ENCODE results near the gene TCEA2. TPM values are rescaled to one million over a fixed set of nuclear protein-coding genes. Genes with fewer than 3 reads are reported as not detected.

The TCEA2 gene
- total RNA-seq, 2 experiments from 2014 or later = 36.4 to 71.2 TPM

- Histone ChIP-seq H3K27ac (ENCODE audit: low read depth, low read length, poor library complexity, severe bottlenecking) (no peak overlapping the region), H3K4me1 (ENCODE audit: insufficient read depth, low read length, poor library complexity, severe bottlenecking) (peaks cover 4% of the 10 kb centered on the region), H2AFZ (ENCODE audit: low read length) (no peak overlapping the region), H3K36me3 (ENCODE audit: insufficient read depth, low read length) (no peaks in the 10 kb centered on the region), H3K4me3 (ENCODE audit: low read depth, low read length, poor library complexity, severe bottlenecking) (no peak overlapping the region), H3K9me3 (ENCODE audit: low read length) (no peaks in the 10 kb centered on the region), H4K20me1 (ENCODE audit: insufficient read depth, low read length) (no peaks in the 10 kb centered on the region), H3K79me2 (ENCODE audit: insufficient read depth, low read depth, low read length) (no peaks in the 10 kb centered on the region), H3K9me2 (ENCODE audit: insufficient read depth, low read length) (no peaks in the 10 kb centered on the region), H3K4me2 (ENCODE audit: low read length) (no peak overlapping the region)
- intact Hi-C loops (cut with micrococcal nuclease; ENCODE audit: unreplicated experiment) = no loop called here
- BruUV-seq (replicated peaks) = no TSS peak
- TF ChIP-seq EZH2phosphoT487 (IDR thresholded peaks at IDR 0.05; ENCODE audit: borderline replicate concordance, low read depth, low read length) = no peak
- TF ChIP-seq CTCF (conservative IDR thresholded peaks at IDR 0.05; ENCODE audit: low read length) = no peak
- ChIA-PET CTCF (ENCODE audit: unreplicated experiment) (no interaction called here), POLR2A (no interaction called here)
- no peak for DNase-seq (ENCODE audit: low spot score)
Measured at GRCh38 chr20:64093013-64093503, 30.1 kb downstream of the TCEA2 start.

GRCh38 chr20:64095455-64095854 lies 32.5 kb downstream of the TCEA2 start:
- Histone ChIP-seq H3K4me1 (ENCODE audit: insufficient read depth, low read length, poor library complexity, severe bottlenecking) (peaks cover 17% of the 10 kb centered on the region), H3K79me2 (ENCODE audit: insufficient read depth, low read depth, low read length) (no peaks in the 10 kb centered on the region), H3K4me3 (ENCODE audit: low read depth, low read length, poor library complexity, severe bottlenecking) (no peak overlapping the region), H4K20me1 (ENCODE audit: insufficient read depth, low read length) (no peaks in the 10 kb centered on the region), H3K9me2 (ENCODE audit: insufficient read depth, low read length) (no peaks in the 10 kb centered on the region), H3K9me3 (ENCODE audit: low read length) (no peaks in the 10 kb centered on the region), H3K27ac (ENCODE audit: low read depth, low read length, poor library complexity, severe bottlenecking) (no peak overlapping the region), H3K4me2 (ENCODE audit: low read length) (no peak overlapping the region), H3K36me3 (ENCODE audit: insufficient read depth, low read length) (no peaks in the 10 kb centered on the region), H2AFZ (ENCODE audit: low read length) (no peak overlapping the region)
- intact Hi-C loops (cut with micrococcal nuclease; ENCODE audit: unreplicated experiment) = no loop called here
- DNase-seq (ENCODE audit: low spot score) = no peak
- ChIA-PET POLR2A (no interaction called here), CTCF (ENCODE audit: unreplicated experiment) (no interaction called here)
- BruUV-seq (replicated peaks) = no TSS peak
- TF ChIP-seq CTCF (conservative IDR thresholded peaks at IDR 0.05; ENCODE audit: low read length) = no peak

GRCh38 chr20:64095927-64096326 lies 32.9 kb downstream of the TCEA2 start:
- DNase-seq (ENCODE audit: low spot score) = no peak
- BruUV-seq (replicated peaks) = no TSS peak
- TF ChIP-seq EZH2phosphoT487 (IDR thresholded peaks at IDR 0.05; ENCODE audit: borderline replicate concordance, low read depth, low read length) (no peak), CTCF (conservative IDR thresholded peaks at IDR 0.05; ENCODE audit: low read length) (no peak)
- H3K4me3 ChIP-seq (ENCODE audit: low read depth, low read length, poor library complexity, severe bottlenecking) = no peak overlapping the region
- no peaks in the 10 kb centered on the region for H4K20me1 ChIP-seq (ENCODE audit: insufficient read depth, low read length)
- no peak overlapping the region for H3K4me2 ChIP-seq (ENCODE audit: low read length)
- H3K9me2 ChIP-seq (ENCODE audit: insufficient read depth, low read length) = no peaks in the 10 kb centered on the region
- no peaks in the 10 kb centered on the region for H3K79me2 ChIP-seq (ENCODE audit: insufficient read depth, low read depth, low read length)
- H3K9me3 ChIP-seq (ENCODE audit: low read length) = no peaks in the 10 kb centered on the region
- H3K36me3 ChIP-seq (ENCODE audit: insufficient read depth, low read length) = no peaks in the 10 kb centered on the region
- peaks cover 22% of the 10 kb centered on the region for H3K4me1 ChIP-seq (ENCODE audit: insufficient read depth, low read length, poor library complexity, severe bottlenecking)
- CTCF ChIA-PET (ENCODE audit: unreplicated experiment) = no interaction called here
- H3K27ac ChIP-seq (ENCODE audit: low read depth, low read length, poor library complexity, severe bottlenecking) = no peak overlapping the region
- intact Hi-C loops (cut with micrococcal nuclease; ENCODE audit: unreplicated experiment) = no loop called here
- POLR2A ChIA-PET = no interaction called here
- H2AFZ ChIP-seq (ENCODE audit: low read length) = no peak overlapping the region
